OCI-LY1 (cell line): ENCODE measurements around the gene SAMD13.

Source experiments
- H2AFZ ChIP-seq: fragments of 200-600 bp; sonication (generic), shearing (Covaris generic); 2 replicates; pipeline ENCODE4 v1.6.0; 2014; ENCODE audit warnings: antibody characterized with exemption, mild to moderate bottlenecking, low read length
- H3F3A ChIP-seq: fragments of 200-600 bp; sonication (generic), shearing (Covaris generic); 2 replicates; pipeline ENCODE4 v1.6.0; 2014; ENCODE audit warnings: mild to moderate bottlenecking, antibody characterized with exemption, low read length, moderate library complexity; ENCODE audit not compliant: insufficient read depth
- H3K27ac ChIP-seq: fragments of 200-600 bp; sonication (generic); 2 replicates; pipeline ENCODE4 v1.5.1; 2014; ENCODE audit warnings: low read length, mixed run types, mild to moderate bottlenecking, low read depth; ENCODE audit not compliant: poor library complexity, severe bottlenecking
- H3K27me3 ChIP-seq: fragments of 200-600 bp; sonication (generic); 2 replicates; pipeline ENCODE4 v1.6.0; 2014; ENCODE audit warnings: antibody characterized with exemption, mild to moderate bottlenecking, low read length, moderate library complexity; ENCODE audit not compliant: insufficient read depth
- H3K36me3 ChIP-seq: fragments of 200-600 bp; sonication (generic); 2 replicates; pipeline ENCODE4 v1.6.1; 2014; ENCODE audit warnings: mild to moderate bottlenecking, antibody characterized with exemption, low read length, moderate library complexity, mixed read lengths; ENCODE audit not compliant: insufficient read depth
- H3K4me1 ChIP-seq: fragments of 200-600 bp; sonication (generic); 2 replicates; pipeline ENCODE4 v1.5.1; 2014; ENCODE audit warnings: mild to moderate bottlenecking, low read length, moderate library complexity; ENCODE audit not compliant: insufficient read depth, severe bottlenecking
- H3K4me2 ChIP-seq: fragments of 200-600 bp; sonication (generic), shearing (Covaris generic); 2 replicates; pipeline ENCODE4 v1.6.1; 2014; ENCODE audit warnings: low read length
- H3K4me3 ChIP-seq: fragments of 200-600 bp; sonication (generic); 2 replicates; pipeline ENCODE4 v1.5.1; 2014; ENCODE audit warnings: low read length, low read depth, mild to moderate bottlenecking, mixed read lengths; ENCODE audit not compliant: poor library complexity, severe bottlenecking
- H3K79me2 ChIP-seq: fragments of 200-600 bp; shearing (Covaris generic); 2 replicates; pipeline ENCODE4 v1.6.1; 2016; ENCODE audit warnings: mixed run types, low read length, mixed read lengths; ENCODE audit not compliant: insufficient read depth
- H3K9ac ChIP-seq: fragments of 200-600 bp; sonication (generic), shearing (Covaris generic); 2 replicates; pipeline ENCODE4 v1.6.1; 2014; ENCODE audit warnings: mild to moderate bottlenecking, low read length, mixed read lengths
- H3K9me2 ChIP-seq: fragments of 200-600 bp; sonication (generic), shearing (Covaris generic); 2 replicates; pipeline ENCODE4 v1.6.1; 2014; ENCODE audit warnings: low read depth, mild to moderate bottlenecking, low read length, mixed read lengths
- H3K9me3 ChIP-seq: fragments of 200-600 bp; shearing (Covaris generic); 2 replicates; pipeline ENCODE4 v1.6.1; 2014; ENCODE audit warnings: low read length, mixed read lengths
- H4K20me1 ChIP-seq: fragments of 200-600 bp; sonication (generic), shearing (Covaris generic); 2 replicates; pipeline ENCODE4 v1.6.0; 2016; ENCODE audit warnings: mild to moderate bottlenecking, low read length; ENCODE audit not compliant: insufficient read depth
- EZH2 ChIP-seq: fragments of 200-600 bp; sonication (generic), shearing (Covaris generic); IDR thresholded peaks from 2 replicates; pipeline ENCODE4 v1.8.0; 2017; ENCODE audit warnings: borderline replicate concordance, mixed run types, mild to moderate bottlenecking, antibody characterized with exemption, low read length, moderate library complexity, mixed read lengths
- TF ChIP-seq, protein P1 (sequence below): fragments of 200-600 bp; sonication (generic), shearing (Covaris generic); IDR thresholded peaks from 2 replicates; pipeline ENCODE4 v1.5.1; 2017; ENCODE audit warnings: mild to moderate bottlenecking, antibody characterized with exemption, low read length, moderate library complexity, mixed read lengths

The SAMD13 gene

DNA sequence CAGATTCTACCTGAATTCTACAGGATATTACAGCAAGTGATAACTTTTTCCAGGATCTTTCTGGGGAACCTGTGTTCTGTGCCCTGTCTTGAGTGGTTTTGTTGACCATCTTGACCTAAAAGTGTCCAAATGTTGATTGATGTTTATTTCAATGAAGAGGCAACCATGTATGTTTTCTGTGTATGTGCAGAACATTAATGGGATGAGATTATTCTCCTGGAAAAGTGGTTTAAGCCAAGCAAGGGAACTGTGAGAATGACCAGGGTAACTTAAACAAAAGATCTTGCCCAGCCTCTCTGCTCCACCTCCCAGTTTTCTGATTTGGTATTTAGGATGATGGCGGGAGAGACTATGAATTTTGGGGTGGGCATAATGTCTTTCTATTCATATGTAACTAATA is 1.0 kb upstream of the SAMD13 start:
- H4K20me1 ChIP-seq: no peaks in the 10 kb centered on the region
- H3K27ac ChIP-seq: peak overlapping the region; percentile 97
- no peak overlapping the region for H2AFZ ChIP-seq
- no peaks in the 10 kb centered on the region for H3K36me3 ChIP-seq
- no peaks in the 10 kb centered on the region for H3K9me2 ChIP-seq
- H3K4me2 ChIP-seq: peak overlapping the region; percentile 79
- peaks cover 6% of the 10 kb centered on the region; the same call in 1 of the 2 replicates for H3F3A ChIP-seq
- no peaks in the 10 kb centered on the region for H3K9me3 ChIP-seq
- TF ChIP-seq EZH2: no peak
- TF ChIP-seq, protein P1, sequence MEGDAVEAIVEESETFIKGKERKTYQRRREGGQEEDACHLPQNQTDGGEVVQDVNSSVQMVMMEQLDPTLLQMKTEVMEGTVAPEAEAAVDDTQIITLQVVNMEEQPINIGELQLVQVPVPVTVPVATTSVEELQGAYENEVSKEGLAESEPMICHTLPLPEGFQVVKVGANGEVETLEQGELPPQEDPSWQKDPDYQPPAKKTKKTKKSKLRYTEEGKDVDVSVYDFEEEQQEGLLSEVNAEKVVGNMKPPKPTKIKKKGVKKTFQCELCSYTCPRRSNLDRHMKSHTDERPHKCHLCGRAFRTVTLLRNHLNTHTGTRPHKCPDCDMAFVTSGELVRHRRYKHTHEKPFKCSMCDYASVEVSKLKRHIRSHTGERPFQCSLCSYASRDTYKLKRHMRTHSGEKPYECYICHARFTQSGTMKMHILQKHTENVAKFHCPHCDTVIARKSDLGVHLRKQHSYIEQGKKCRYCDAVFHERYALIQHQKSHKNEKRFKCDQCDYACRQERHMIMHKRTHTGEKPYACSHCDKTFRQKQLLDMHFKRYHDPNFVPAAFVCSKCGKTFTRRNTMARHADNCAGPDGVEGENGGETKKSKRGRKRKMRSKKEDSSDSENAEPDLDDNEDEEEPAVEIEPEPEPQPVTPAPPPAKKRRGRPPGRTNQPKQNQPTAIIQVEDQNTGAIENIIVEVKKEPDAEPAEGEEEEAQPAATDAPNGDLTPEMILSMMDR: no peak
- peaks cover 84% of the 10 kb centered on the region for H3K4me1 ChIP-seq
- peak overlapping the region; percentile 63 for H3K4me3 ChIP-seq
- no peaks in the 10 kb centered on the region for H3K27me3 ChIP-seq
- peak overlapping the region; percentile 76 for H3K9ac ChIP-seq
- peaks cover 9% of the 10 kb centered on the region for H3K79me2 ChIP-seq

- Histone ChIP-seq H3K79me2 (peaks cover 9% of the 10 kb centered on the region), H2AFZ (no peak overlapping the region), H3K9me2 (no peaks in the 10 kb centered on the region), H3K4me3 (peak overlapping the region; percentile 63), H3K27ac (peak overlapping the region; percentile 97), H3K9ac (peak overlapping the region; percentile 76), H3F3A (peaks cover 6% of the 10 kb centered on the region; the same call in 1 of the 2 replicates), H3K4me2 (peak overlapping the region; percentile 79), H3K4me1 (peaks cover 81% of the 10 kb centered on the region), H3K36me3 (peaks cover under 1% of the 10 kb centered on the region; the same call in 1 of the 2 replicates), H4K20me1 (no peaks in the 10 kb centered on the region), H3K27me3 (no peaks in the 10 kb centered on the region), H3K9me3 (0 out of 2 replicates have a peak, but pooled peaks cover under 1% of the 10 kb centered on the region)
- TF ChIP-seq, protein P1: no peak
- TF ChIP-seq EZH2: no peak
These were observed 377 bp downstream of the SAMD13 start for GRCh38 chr1:84301785-84302385.

- Histone ChIP-seq H3K4me2 (peak overlapping the region; percentile 79), H3K27me3 (no peaks in the 10 kb centered on the region), H3K9me3 (0 out of 2 replicates have a peak, but pooled peaks cover 6% of the 10 kb centered on the region), H3K27ac (peak overlapping the region; percentile 97), H3K9me2 (no peaks in the 10 kb centered on the region), H2AFZ (no peak overlapping the region), H4K20me1 (no peaks in the 10 kb centered on the region), H3K9ac (peak overlapping the region; percentile 76), H3K79me2 (peaks cover 9% of the 10 kb centered on the region), H3K4me1 (peaks cover 67% of the 10 kb centered on the region), H3F3A (peaks cover 6% of the 10 kb centered on the region; the same call in 1 of the 2 replicates), H3K36me3 (peaks cover 11% of the 10 kb centered on the region; the same call in 1 of the 2 replicates), H3K4me3 (peak overlapping the region; percentile 63)
- TF ChIP-seq EZH2: no peak
- TF ChIP-seq, protein P1: no peak
These were observed 1.9 kb downstream of the SAMD13 start for GRCh38 chr1:84303314-84303830.
